ENCODE results near the gene LRP11.
A peak's percentile ranks its signal among the peaks of the same experiment; 100 is the strongest.
"Not testable (repeated sequence)": the region's sequence is repeated elsewhere in the genome, so short reads cannot be mapped to it uniquely, and the experiment has no call there.

LRP11 gene

GRCh38 chr6:149863698-149864577, at the start of gene LRP11:
Gene LRP11, minus strand, starts transcription at chr6:149864359. Its CDS starts 339 bp downstream, at chr6:149864020.
- DNase-seq, result peak; percentile 79 to 81

- DNase-seq, result no peak
Observed at GRCh38 chr6:149913540-149914240, 49.5 kb upstream of the LRP11 start.

- no peak for DNase-seq
Observed at GRCh38 chr6:149913085-149913484, 48.9 kb upstream of the LRP11 start.

GRCh38 chr6:149912680-149913079, 48.5 kb upstream of the LRP11 start:
- DNase-seq, result not testable (repeated sequence)

- no peak for DNase-seq
Observed at GRCh38 chr6:149910721-149911151, 46.6 kb upstream of the LRP11 start.

GRCh38 chr6:149909701-149910470, 45.7 kb upstream of the LRP11 start:
- DNase-seq, result no peak

GRCh38 chr6:149908480-149908879, 44.3 kb upstream of the LRP11 start:
- DNase-seq, result not testable (repeated sequence)

- DNase-seq, result no peak
Observed at GRCh38 chr6:149907317-149907716, 43.2 kb upstream of the LRP11 start.

GRCh38 chr6:149906405-149906804, 42.2 kb upstream of the LRP11 start:
- no peak for DNase-seq

- no peak for DNase-seq
Observed at GRCh38 chr6:149905911-149906371, 41.8 kb upstream of the LRP11 start.

GRCh38 chr6:149905371-149905910, 41.3 kb upstream of the LRP11 start:
- no peak for DNase-seq

- DNase-seq, result no peak
Observed at GRCh38 chr6:149904661-149905370, 40.7 kb upstream of the LRP11 start.

- no peak for DNase-seq
Observed at GRCh38 chr6:149903938-149904611, 39.9 kb upstream of the LRP11 start.

GRCh38 chr6:149901444-149902140, 37.4 kb upstream of the LRP11 start:
- no peak for DNase-seq

GRCh38 chr6:149900620-149901443, 36.7 kb upstream of the LRP11 start:
- no peak for DNase-seq

GRCh38 chr6:149899926-149900619, 35.9 kb upstream of the LRP11 start:
- no peak for DNase-seq

- DNase-seq, result no peak
Observed at GRCh38 chr6:149899486-149899885, 35.3 kb upstream of the LRP11 start.

- no peak for DNase-seq
Observed at GRCh38 chr6:149898966-149899365, 34.8 kb upstream of the LRP11 start.

Data from activated CD4-positive, alpha-beta T cell treated with anti-CD3 and anti-CD28 coated beads, Interleukin-2, amount 50 U/mL, for 48 hours (primary cell).